ENCODE results near the gene C1QB.
"Not testable (repeated sequence)": the region's sequence is repeated elsewhere in the genome, so short reads cannot be mapped to it uniquely, and the experiment has no call there.

C1QB gene

DNA sequence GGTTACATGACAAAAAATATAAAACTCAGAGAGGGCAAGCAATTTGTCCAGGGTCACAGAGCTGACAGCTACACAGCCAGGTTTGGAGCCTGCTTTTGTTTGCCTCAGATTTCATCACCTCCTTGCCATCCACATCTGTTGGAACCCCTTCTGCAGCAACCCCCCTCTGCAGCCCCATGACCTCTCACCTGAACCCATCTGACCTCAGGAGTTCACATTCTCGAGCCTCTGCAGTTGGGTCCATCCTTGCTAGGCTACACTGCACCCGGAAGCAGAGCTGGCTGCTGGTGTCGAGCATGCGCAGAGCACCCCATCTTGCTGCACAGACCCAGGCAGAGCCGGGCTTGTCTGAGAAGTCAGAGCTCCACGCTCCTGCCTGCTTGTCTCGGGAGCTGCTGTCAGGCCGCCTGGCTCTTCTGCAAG lies 10.0 kb downstream of the C1QB start:
- no peak for DNase-seq (ENCODE audit: low spot score)

GRCh38 chr1:22665752-22666151 lies 12.7 kb downstream of the C1QB start:
- DNase-seq (ENCODE audit: low spot score) = no peak

GRCh38 chr1:22666412-22666811 lies 13.4 kb downstream of the C1QB start:
- DNase-seq (ENCODE audit: low spot score) = no peak

GRCh38 chr1:22668840-22669239 lies 15.8 kb downstream of the C1QB start:
- not testable (repeated sequence) for DNase-seq (ENCODE audit: low spot score)

DNA sequence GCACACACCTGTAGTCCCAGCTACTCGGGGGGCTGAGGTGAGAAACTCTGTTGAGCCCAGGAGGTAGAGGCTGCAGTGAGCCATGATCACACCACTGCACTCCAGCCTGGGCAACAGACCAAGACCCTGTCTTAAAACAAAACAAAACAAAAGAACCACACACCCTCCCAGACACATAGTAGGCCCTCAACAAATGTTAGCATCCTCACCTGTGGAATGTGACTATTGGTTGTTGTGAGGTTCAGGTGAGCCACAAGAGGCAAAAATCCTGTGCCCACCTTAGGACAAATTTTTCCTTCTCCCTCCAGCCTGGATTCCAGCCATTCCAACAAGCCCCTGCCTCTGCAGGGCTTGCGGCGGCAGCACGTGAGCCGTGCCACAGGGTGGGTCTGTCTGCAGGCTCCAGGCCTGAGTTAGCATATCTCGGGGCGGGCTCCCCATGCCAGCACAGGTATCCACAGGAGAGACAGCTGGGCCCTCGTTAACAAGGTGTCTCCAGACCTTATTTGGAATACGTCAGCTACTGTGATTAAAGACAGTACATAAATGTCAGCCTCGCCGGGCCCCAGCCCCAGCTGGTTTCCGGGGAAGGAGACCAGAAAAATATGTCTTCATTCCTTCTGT lies 17.4 kb downstream of the C1QB start:
- DNase-seq (ENCODE audit: low spot score) = no peak

DNA sequence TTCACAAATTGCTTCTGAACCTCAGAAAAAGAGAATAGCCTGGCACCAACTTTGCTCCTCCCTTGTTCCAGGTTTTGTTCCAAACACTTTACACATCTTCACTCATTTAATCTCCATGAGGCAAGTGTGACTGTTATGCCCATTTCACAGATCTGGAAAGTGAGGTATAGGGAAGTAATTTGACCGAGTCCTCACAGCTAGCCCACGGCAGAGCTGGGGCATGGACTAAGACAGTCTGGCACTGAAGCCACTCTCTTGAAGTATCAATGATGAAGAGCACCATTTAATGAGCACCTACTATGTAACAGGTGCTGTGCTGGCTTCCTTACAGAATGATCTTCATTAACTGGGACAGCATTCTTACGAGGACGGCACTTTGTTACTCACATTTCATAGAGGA lies 19.0 kb downstream of the C1QB start:
- no peak for DNase-seq (ENCODE audit: low spot score)

DNA sequence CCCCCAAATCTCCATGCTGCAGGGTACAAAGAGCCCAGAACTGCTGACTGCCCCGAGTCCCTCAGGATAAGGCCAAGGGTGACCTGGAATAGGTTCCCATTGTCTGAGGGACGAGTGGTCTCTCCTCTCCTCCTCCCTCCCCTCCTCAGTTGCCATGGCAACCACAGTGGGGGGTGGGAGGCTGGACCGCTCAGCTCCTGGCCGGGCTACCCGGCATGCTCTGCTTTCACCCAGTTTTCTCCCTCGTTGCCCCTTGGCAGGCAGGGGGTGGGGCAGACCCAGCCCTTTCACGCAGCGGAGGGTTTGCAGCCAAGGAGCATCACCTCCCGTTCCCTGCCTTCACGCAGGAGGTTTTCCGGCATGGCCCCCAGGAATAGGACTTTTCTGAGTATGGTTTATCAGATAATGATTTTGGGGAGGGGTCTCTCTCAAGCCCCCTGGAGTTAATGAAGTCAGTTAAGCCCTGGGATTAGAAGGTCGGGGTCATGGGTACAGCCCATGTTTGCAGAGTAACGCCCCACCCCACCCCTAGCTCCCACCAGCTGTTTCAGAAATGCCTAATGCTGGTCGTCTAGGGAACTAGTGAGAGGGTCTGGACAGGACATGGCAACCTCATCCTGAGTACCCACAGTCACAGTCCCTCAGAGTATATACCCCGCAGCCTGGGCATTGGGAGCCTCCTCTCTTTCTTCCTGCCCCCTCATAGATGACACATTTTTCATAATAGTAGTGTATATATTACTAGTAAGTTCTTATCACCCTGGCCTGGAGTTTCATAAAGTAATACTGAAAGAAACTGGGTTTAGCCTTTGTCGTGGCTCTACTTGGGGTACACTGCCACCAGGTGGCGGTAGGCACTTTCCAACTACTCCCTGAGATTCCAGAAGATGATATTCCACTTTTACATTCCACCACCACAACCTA lies 20.7 kb downstream of the C1QB start:
- DNase-seq (ENCODE audit: low spot score) = no peak

DNA sequence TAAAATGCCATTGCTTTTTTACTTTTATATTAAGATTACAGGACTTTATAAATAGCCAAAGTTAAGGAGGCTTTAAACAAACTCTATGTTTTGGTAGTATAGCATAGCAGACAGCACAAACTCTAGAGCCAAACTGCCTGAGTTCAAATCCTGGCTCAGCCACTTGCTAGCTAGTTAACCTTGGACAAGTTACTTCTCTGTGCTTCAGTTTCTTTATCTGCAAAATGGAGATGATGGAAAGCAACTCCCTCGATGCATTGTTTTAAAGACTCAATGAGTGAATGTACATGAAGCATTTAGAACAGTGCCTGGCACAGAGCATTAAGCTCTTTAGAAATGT lies 21.3 kb downstream of the C1QB start:
- DNase-seq (ENCODE audit: low spot score) = no peak

GRCh38 chr1:22676151-22676550 lies 23.1 kb downstream of the C1QB start:
- not testable (repeated sequence) for DNase-seq (ENCODE audit: low spot score)

- DNase-seq (ENCODE audit: low spot score) = no peak
These were observed 24.0 kb downstream of the C1QB start for GRCh38 chr1:22676916-22677583.

GRCh38 chr1:22677931-22678896 lies 25.2 kb downstream of the C1QB start:
- no peak for DNase-seq (ENCODE audit: low spot score)

DNA sequence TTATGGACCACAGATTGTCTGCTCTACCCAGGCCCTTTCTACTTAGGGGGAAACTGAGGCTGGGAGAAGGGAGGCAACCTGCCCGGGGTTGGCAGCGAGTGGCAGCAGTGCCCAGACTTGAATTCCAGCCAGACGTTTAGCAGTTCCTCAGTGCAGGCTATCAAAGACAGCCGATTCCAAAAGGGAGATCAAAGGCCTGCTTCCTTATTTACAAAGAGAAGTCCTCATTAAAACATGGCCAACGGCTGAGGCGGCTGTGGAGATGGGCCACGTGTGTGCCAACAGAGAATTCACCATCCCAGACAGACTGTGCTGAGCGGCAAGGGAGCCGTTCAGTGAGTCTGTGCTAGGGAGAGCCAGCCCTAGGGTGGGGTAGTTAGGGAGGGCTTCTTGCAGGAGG lies 27.7 kb downstream of the C1QB start:
- no peak for DNase-seq (ENCODE audit: low spot score)

GRCh38 chr1:22681556-22682276 lies 28.7 kb downstream of the C1QB start:
- no peak for DNase-seq (ENCODE audit: low spot score)

DNA sequence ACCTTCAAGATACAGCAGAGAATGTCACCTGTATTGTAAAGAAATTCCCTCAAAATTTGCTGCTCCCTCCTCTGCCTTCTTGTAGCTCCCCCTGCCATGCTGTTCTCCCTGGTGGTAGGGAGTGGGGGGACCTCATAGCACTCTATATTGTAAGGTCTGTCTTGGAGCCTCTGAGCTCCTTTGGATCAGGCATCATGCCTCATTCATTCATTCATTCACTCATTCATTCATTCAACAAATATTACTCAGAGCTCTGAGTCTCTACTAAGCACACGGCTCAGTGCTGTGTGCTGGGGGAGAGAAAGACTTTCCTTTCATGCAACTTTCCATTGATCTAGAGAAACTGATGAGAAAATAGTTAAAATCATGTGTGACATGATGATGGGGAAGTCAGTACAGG lies 30.5 kb downstream of the C1QB start:
- no peak for DNase-seq (ENCODE audit: low spot score)

DNA sequence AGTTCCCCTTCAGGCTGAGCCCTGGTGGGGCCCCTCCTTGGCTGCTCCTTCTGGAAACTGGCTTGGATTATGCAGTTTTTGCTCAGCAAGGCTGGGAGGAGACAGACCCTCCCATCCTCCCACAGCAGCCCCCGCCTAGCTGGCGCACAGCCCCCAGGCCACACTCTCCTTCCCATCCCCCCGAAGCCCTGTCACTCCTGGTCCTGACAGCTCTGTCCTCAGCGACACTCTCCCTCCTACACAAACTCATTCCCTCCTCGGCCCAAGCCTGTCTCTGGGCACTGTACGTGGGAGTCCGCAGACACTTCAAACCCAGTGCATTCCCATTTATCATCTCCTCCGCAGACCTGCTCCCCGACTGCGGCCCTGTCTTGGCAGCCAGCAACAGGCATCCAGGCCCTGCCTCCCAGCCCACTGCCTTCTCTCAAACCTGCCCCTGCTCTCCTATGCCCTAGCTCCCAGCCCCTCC lies 32.6 kb downstream of the C1QB start:
- DNase-seq (ENCODE audit: low spot score) = no peak

- no peak for DNase-seq (ENCODE audit: low spot score)
These were observed 34.2 kb downstream of the C1QB start for GRCh38 chr1:22687191-22687590.

- DNase-seq (ENCODE audit: low spot score) = no peak
These were observed 35.4 kb downstream of the C1QB start for GRCh38 chr1:22688466-22688865.

DNA sequence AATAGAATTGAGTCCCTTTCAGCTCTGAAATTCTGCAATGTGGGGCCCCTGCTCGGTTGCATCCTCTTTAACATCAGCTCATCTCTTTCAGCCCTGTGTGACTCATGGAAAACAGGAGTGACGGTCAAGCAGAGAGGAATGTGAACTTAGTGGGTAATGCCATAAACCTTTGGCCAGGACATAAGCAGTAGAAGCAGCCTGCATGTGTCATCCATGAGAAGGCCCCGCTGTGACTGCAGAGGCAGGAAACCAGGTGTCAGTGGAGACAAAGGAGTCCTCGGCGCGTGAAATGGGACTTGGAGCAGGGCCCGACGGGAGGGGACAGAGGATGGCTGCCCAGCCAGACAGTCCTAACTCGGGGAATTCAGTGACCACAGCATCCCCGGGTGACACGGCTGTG lies 36.5 kb downstream of the C1QB start:
- no peak for DNase-seq (ENCODE audit: low spot score)

- DNase-seq (ENCODE audit: low spot score) = no peak
These were observed 38.2 kb downstream of the C1QB start for GRCh38 chr1:22691031-22691753.

GRCh38 chr1:22694172-22694571 lies 41.1 kb downstream of the C1QB start:
- no peak for DNase-seq (ENCODE audit: low spot score)

All from CD4-positive, alpha-beta T cell treated with Interleukin-6 at 100 ng/mL for 8 hours (primary cell).